ENCODE data around the gene LRRC59.
"Not testable (repeated sequence)": the region's sequence is repeated elsewhere in the genome, so short reads cannot be mapped to it uniquely, and the experiment has no call there.

LRRC59 gene

GRCh38 chr17:50424996-50425681, 27.8 kb upstream of the LRRC59 start:
- DNase-seq (ENCODE audit: low read depth) = no peak

GRCh38 chr17:50424246-50424995, 27.1 kb upstream of the LRRC59 start:
- no peak for DNase-seq (ENCODE audit: low read depth)

- DNase-seq (ENCODE audit: low read depth) = no peak
Measured at GRCh38 chr17:50423553-50424159, 26.3 kb upstream of the LRRC59 start.

GRCh38 chr17:50422738-50423137, 25.4 kb upstream of the LRRC59 start:
- DNase-seq (ENCODE audit: low read depth) = no peak

GRCh38 chr17:50421308-50422051, 24.2 kb upstream of the LRRC59 start:
- no peak for DNase-seq (ENCODE audit: low read depth)

GRCh38 chr17:50420419-50421112, 23.2 kb upstream of the LRRC59 start:
- DNase-seq (ENCODE audit: low read depth) = no peak

- not testable (repeated sequence) for DNase-seq (ENCODE audit: low read depth)
Measured at GRCh38 chr17:50419577-50419976, 22.3 kb upstream of the LRRC59 start.

- no peak for DNase-seq (ENCODE audit: low read depth)
Measured at GRCh38 chr17:50414808-50415207, 17.5 kb upstream of the LRRC59 start.

- no peak for DNase-seq (ENCODE audit: low read depth)
Measured at GRCh38 chr17:50412188-50412732, 14.9 kb upstream of the LRRC59 start.

- no peak for DNase-seq (ENCODE audit: low read depth)
Measured at GRCh38 chr17:50407921-50408320, 10.6 kb upstream of the LRRC59 start.

GRCh38 chr17:50406578-50406977, 9.3 kb upstream of the LRRC59 start:
- no peak for DNase-seq (ENCODE audit: low read depth)

- DNase-seq (ENCODE audit: low read depth) = not testable (repeated sequence)
Measured at GRCh38 chr17:50405351-50405750, 8.0 kb upstream of the LRRC59 start.

- not testable (repeated sequence) for DNase-seq (ENCODE audit: low read depth)
Measured at GRCh38 chr17:50399591-50399990, 2.3 kb upstream of the LRRC59 start.

GRCh38 chr17:50398672-50399071, 1.3 kb upstream of the LRRC59 start:
- DNase-seq (ENCODE audit: low read depth) = not testable (repeated sequence)

GRCh38 chr17:50397919-50398285, 579 bp upstream of the LRRC59 start:
- DNase-seq (ENCODE audit: low read depth) = no peak

- DNase-seq (ENCODE audit: low read depth) = no peak
Measured at GRCh38 chr17:50396261-50397110, 837 bp downstream of the LRRC59 start.

GRCh38 chr17:50394711-50395110, 2.6 kb downstream of the LRRC59 start:
- DNase-seq (ENCODE audit: low read depth) = no peak

- no peak for DNase-seq (ENCODE audit: low read depth)
Measured at GRCh38 chr17:50393700-50394099, 3.6 kb downstream of the LRRC59 start.

GRCh38 chr17:50392621-50393020, 4.7 kb downstream of the LRRC59 start:
- no peak for DNase-seq (ENCODE audit: low read depth)

GRCh38 chr17:50389534-50389933, 7.8 kb downstream of the LRRC59 start:
- no peak for DNase-seq (ENCODE audit: low read depth)

GRCh38 chr17:50388728-50389127, 8.6 kb downstream of the LRRC59 start:
- no peak for DNase-seq (ENCODE audit: low read depth)
